ENCODE measurements around the gene PLPPR2. TPM values are rescaled to one million over a fixed set of nuclear protein-coding genes. Genes with fewer than 3 reads are reported as not detected.
"Not testable (repeated sequence)": the region's sequence is repeated elsewhere in the genome, so short reads cannot be mapped to it uniquely, and the experiment has no call there.

Gene PLPPR2
- total RNA-seq, 1 donor from 2014 or later: 15.9 TPM

DNA sequence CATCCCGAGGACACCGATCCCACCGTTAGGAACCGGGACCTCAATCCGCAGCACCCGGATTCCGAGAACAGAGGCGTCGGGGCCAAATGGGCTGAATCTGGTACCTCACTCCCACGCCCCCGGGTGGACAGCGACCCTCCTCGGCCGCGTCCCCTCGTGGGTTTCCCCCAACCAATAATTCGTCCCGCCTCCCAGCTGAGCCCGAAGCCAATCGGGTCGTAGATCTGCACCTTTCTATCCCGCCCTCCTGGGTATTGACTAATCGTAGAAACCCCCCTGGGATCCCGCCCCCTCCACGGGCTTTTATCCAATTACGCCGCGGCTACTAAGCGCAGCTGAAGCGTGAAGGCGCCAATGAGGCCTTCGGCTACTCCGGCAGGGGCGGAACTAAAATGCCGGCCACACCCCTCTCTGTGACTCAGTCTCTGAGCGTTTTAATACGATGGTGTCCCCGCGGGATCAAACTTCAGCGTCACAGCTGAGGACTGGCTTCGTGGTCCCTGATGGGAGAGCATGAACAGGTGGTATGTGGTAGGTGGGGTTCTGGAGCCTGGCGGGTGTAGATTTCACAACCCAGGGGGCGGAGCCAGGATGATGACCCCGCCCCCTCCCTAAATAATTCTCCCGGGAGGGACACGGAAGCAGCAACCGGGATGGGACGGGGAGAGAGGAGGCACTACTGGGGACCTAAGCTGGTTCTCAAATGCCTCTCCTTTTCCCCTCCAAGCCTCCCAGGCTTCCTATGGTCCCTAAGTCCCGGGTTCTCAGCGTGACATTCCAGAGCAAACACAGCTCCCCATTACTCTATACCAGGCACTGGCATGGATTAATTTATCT lies 8.9 kb upstream of the PLPPR2 start, which contains the start of the genes CCDC159 and TMEM205:
Gene CCDC159, plus strand, starts transcription at position 416 of the 837 bp plus-strand sequence. Its CDS starts 88 bp downstream, at position 504.
Gene TMEM205, minus strand, starts transcription at position 165 of the 837 bp plus-strand sequence. CDS start 649 bp downstream, outside the sequence.
- Mint-ChIP-seq H3K36me3 (no peaks in the 10 kb centered on the region), H3K9me3 (no peaks in the 10 kb centered on the region), H3K27ac (peak within 1 kb of the TSS; percentile 97), H3K4me1 (ENCODE audit: unreplicated experiment) (peaks cover 28% of the 10 kb centered on the region), H3K4me3 (peak within 1 kb of the TSS; percentile 98), H3K27me3 (no peaks in the 10 kb centered on the region)
- TF ChIP-seq, protein P1, sequence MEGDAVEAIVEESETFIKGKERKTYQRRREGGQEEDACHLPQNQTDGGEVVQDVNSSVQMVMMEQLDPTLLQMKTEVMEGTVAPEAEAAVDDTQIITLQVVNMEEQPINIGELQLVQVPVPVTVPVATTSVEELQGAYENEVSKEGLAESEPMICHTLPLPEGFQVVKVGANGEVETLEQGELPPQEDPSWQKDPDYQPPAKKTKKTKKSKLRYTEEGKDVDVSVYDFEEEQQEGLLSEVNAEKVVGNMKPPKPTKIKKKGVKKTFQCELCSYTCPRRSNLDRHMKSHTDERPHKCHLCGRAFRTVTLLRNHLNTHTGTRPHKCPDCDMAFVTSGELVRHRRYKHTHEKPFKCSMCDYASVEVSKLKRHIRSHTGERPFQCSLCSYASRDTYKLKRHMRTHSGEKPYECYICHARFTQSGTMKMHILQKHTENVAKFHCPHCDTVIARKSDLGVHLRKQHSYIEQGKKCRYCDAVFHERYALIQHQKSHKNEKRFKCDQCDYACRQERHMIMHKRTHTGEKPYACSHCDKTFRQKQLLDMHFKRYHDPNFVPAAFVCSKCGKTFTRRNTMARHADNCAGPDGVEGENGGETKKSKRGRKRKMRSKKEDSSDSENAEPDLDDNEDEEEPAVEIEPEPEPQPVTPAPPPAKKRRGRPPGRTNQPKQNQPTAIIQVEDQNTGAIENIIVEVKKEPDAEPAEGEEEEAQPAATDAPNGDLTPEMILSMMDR (conservative IDR thresholded peaks at IDR 0.05): peak; percentile 25
- peak; percentile 98 for DNase-seq (ENCODE audit: extremely low spot score, unreplicated experiment)

DNA sequence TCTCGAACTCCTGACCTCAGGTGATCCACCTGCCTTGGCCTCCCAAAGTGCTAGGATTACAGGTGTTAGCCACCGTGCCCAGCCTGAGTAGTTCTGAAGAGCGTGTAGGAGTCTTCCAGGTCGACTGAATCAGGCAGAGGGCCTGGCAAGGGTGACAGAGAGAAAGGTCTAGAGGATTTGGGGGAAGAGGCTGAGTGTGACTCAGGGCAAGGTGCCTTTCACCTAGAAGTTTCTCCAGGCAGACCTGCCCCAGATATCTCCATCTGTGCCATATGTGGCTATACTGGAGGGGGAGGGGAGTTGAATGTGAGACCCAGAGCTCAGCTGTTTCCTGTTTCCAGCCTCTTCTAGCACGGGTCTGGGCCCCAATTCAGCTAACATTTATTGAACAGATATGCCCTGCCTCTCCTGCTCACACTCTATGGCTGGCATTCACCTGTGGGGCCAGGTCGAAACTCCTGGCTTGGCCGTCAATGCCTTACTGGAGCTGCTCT lies 7.6 kb upstream of the PLPPR2 start:
- H3K27me3 Mint-ChIP-seq: no peaks in the 10 kb centered on the region
- H3K9me3 Mint-ChIP-seq: no peaks in the 10 kb centered on the region
- H3K4me3 Mint-ChIP-seq: peak overlapping the region; percentile 98
- H3K27ac Mint-ChIP-seq: peak overlapping the region; percentile 56
- peaks cover 28% of the 10 kb centered on the region for H3K4me1 Mint-ChIP-seq (ENCODE audit: unreplicated experiment)
- TF ChIP-seq, protein P1 (conservative IDR thresholded peaks at IDR 0.05): no peak
- no peaks in the 10 kb centered on the region for H3K36me3 Mint-ChIP-seq
- DNase-seq (ENCODE audit: extremely low spot score, unreplicated experiment): no peak

DNA sequence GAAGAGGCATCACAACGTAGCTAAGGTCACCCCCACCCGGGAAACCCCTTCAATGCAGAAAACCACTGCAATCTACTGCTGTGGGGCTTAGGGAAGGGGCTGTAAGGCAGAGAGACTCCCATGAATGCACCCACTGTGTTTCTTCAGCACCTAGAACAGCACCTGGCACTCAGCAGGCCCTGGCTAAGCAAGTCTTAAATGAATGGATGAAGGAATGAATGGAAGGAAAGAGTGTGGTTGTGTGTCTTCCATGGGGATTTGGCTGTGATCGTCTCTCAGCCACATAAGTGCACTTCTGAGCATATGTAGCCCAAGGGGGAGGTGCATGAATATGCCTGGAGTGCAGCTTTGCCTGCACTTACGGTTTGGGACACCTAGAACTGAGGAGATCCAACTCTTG lies 6.1 kb upstream of the PLPPR2 start:
- no peaks in the 10 kb centered on the region for H3K9me3 Mint-ChIP-seq
- H3K4me3 Mint-ChIP-seq: no peak overlapping the region
- TF ChIP-seq, protein P1 (conservative IDR thresholded peaks at IDR 0.05): no peak
- H3K36me3 Mint-ChIP-seq: no peaks in the 10 kb centered on the region
- H3K27me3 Mint-ChIP-seq: no peaks in the 10 kb centered on the region
- no peak for DNase-seq (ENCODE audit: extremely low spot score, unreplicated experiment)
- peaks cover 27% of the 10 kb centered on the region for H3K4me1 Mint-ChIP-seq (ENCODE audit: unreplicated experiment)
- no peak overlapping the region for H3K27ac Mint-ChIP-seq

DNA sequence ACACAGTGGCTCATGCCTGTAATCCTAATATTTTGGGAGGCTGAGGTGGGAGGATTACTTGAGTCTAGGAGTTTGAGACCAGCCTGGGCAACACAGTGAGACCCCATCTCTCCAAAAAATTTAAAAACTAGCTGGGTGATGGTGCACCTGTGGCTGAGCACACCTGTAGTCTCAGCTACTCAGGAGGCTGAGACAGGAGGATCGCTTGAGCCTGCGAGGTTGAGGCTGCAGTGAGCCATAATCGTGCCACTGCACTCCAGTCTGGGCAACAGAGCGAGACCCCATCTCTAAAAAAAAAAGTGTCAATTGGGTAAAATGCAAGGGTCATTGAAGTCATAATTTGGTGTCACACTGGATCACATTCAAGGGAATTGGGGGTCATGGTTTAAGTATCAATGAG lies 1.1 kb upstream of the PLPPR2 start:
- not testable (repeated sequence) for H3K27ac Mint-ChIP-seq

GRCh38 chr19:11356074-11356397 lies 804 bp downstream of the PLPPR2 start:
- H3K36me3 Mint-ChIP-seq: no peaks in the 10 kb centered on the region
- peaks cover 9% of the 10 kb centered on the region for H3K4me1 Mint-ChIP-seq (ENCODE audit: unreplicated experiment)

More for the DNA sequence above, 1.1 kb upstream of the PLPPR2 start:
- DNase-seq (ENCODE audit: extremely low spot score, unreplicated experiment); H3K9me3 Mint-ChIP-seq; H3K4me1 Mint-ChIP-seq (ENCODE audit: unreplicated experiment); H3K36me3 Mint-ChIP-seq; H3K4me3 Mint-ChIP-seq: not testable (repeated sequence)
- H3K27me3 Mint-ChIP-seq: peaks cover 21% of the 10 kb centered on the region

More at GRCh38 chr19:11356074-11356397, 804 bp downstream of the PLPPR2 start:
- Mint-ChIP-seq H3K27me3 (peaks cover 33% of the 10 kb centered on the region), H3K27ac (peak overlapping the region; percentile 79), H3K9me3 (no peaks in the 10 kb centered on the region), H3K4me3 (peak overlapping the region; percentile 88)
- DNase-seq (ENCODE audit: extremely low spot score, unreplicated experiment): no peak
- TF ChIP-seq, protein P1 (conservative IDR thresholded peaks at IDR 0.05): no peak
